K562 (cell line): Measurements from ENCODE around the gene TMIGD1.

Experiments
- CTCF ChIP-seq, 3 experiments: IDR thresholded peaks in 2 of 3; conservative IDR thresholded peaks in 1 of 3; 2 replicates each; pipeline ENCODE4 v1.5.1; 2011 to 2012; ENCODE audit warnings: low read length in 3 of 3, mild to moderate bottlenecking in 3 of 3, control low read depth in 2 of 3, improper control_type of control experiment in 1 of 3, inconsistent platforms in 1 of 3, low read depth in 1 of 3, mixed read lengths in 1 of 3, moderate library complexity in 1 of 3; ENCODE audit not compliant: insufficient read depth in 2 of 3
- E2F4 ChIP-seq: sonication (generic); formaldehyde crosslinking; IDR thresholded peaks from 2 replicates; pipeline ENCODE4 v1.8.0; 2022; ENCODE audit warnings: mild to moderate bottlenecking, low read depth, missing genetic modification reagents
- E2F8 ChIP-seq: fragments of 450-650 bp; IDR thresholded peaks from 2 replicates; pipeline ENCODE4 v1.7.1; 2018; ENCODE audit warnings: mild to moderate bottlenecking, low read depth; ENCODE audit not compliant: partially characterized antibody
- ETS1 ChIP-seq: conservative IDR thresholded peaks from 2 replicates; pipeline ENCODE4 v1.6.1; 2011; ENCODE audit warnings: low read depth, mild to moderate bottlenecking, low read length; ENCODE audit not compliant: control insufficient read depth
- EWSR1 ChIP-seq: fragments of 450-650 bp; IDR thresholded peaks from 2 replicates; pipeline ENCODE4 v1.6.1; 2018; ENCODE audit warnings: borderline replicate concordance, mild to moderate bottlenecking, low read depth, moderate library complexity; ENCODE audit not compliant: partially characterized antibody
- FOXP4 ChIP-seq: sonication (generic); formaldehyde crosslinking; IDR thresholded peaks from 2 replicates; pipeline ENCODE4 v1.8.0; 2022; ENCODE audit warnings: mild to moderate bottlenecking, missing genetic modification reagents, borderline replicate concordance
- HES1 ChIP-seq: fragments of 450-650 bp; IDR thresholded peaks from 2 replicates; pipeline ENCODE4 v1.6.1; 2016; ENCODE audit warnings: low read depth, mild to moderate bottlenecking, moderate library complexity
- LARP7 ChIP-seq: fragments of 450-650 bp; IDR thresholded peaks from 2 replicates; pipeline ENCODE4 v1.6.1; 2016
- POLR2AphosphoS5 ChIP-seq: IDR thresholded peaks from 2 replicates; pipeline ENCODE4 v1.6.1; 2011; ENCODE audit warnings: mild to moderate bottlenecking, low read depth, low read length, moderate library complexity; ENCODE audit not compliant: control insufficient read depth, insufficient read depth
- REST ChIP-seq, 2 experiments: fragments of 450-650 bp; formaldehyde crosslinking in 1 of 2; IDR thresholded peaks; 2 replicates each; pipeline versions ENCODE4 v1.4.0 to v1.6.1; 2014 to 2020; ENCODE audit warnings: mild to moderate bottlenecking in 2 of 2, borderline replicate concordance in 1 of 2, low read depth in 1 of 2
- SMAD1 ChIP-seq: fragments of 150-350 bp; IDR thresholded peaks from 2 replicates; pipeline ENCODE4 v1.6.1; 2014; ENCODE audit warnings: low read length, low read depth; ENCODE audit not compliant: partially characterized antibody
- ZBTB8A ChIP-seq: fragments of 450-650 bp; IDR thresholded peaks from 2 replicates; pipeline ENCODE4 v1.6.1; 2018; ENCODE audit warnings: mild to moderate bottlenecking, moderate library complexity; ENCODE audit not compliant: partially characterized antibody
- ZC3H4 ChIP-seq: sonication (generic); formaldehyde crosslinking; IDR thresholded peaks from 2 replicates; pipeline ENCODE4 v1.9.0; 2021; ENCODE audit warnings: missing genetic modification reagents, borderline replicate concordance

GRCh38 chr17:30380643-30381339 lies 46.9 kb upstream of the TMIGD1 start:
- no peak for TF ChIP-seq REST (IDR thresholded peaks at IDR 0.05; ENCODE audit: borderline replicate concordance)
- no peak for TF ChIP-seq REST (CRISPR knock-in tag; IDR thresholded peaks at IDR 0.05; ENCODE audit: low read depth)
- TF ChIP-seq POLR2AphosphoS5 = no peak
- no peak for TF ChIP-seq SMAD1
- TF ChIP-seq E2F8 = no peak
- no peak for TF ChIP-seq ETS1
- no peak for TF ChIP-seq HES1
- no peak for TF ChIP-seq ZBTB8A
- no peak for TF ChIP-seq EWSR1
- TF ChIP-seq CTCF (IDR thresholded peaks at IDR 0.05 in 2 of 3, conservative IDR thresholded peaks at IDR 0.05 in 1 of 3; ENCODE audit: insufficient read depth in 2 of 3, low read depth in 1 of 3, low read length in 3 of 3) = no peak
- TF ChIP-seq LARP7 = no peak
- no peak for TF ChIP-seq E2F4 (CRISPR knock-in tag)
- no peak for TF ChIP-seq ZC3H4 (CRISPR knock-in tag)
- no peak for TF ChIP-seq FOXP4
